K562 (cell line): ENCODE measurements around the gene PRRT2.

Experiments used
- AFF4 ChIP-seq: sonication (generic); formaldehyde crosslinking; IDR thresholded peaks from 2 replicates; pipeline ENCODE4 v1.8.0; 2023; ENCODE audit warnings: mild to moderate bottlenecking, missing genetic modification reagents
- CTCF ChIP-seq, 3 experiments: IDR thresholded peaks in 2 of 3; conservative IDR thresholded peaks in 1 of 3; 2 replicates each; pipeline ENCODE4 v1.5.1; 2011 to 2012; ENCODE audit warnings: low read length in 3 of 3, mild to moderate bottlenecking in 3 of 3, control low read depth in 2 of 3, improper control_type of control experiment in 1 of 3, inconsistent platforms in 1 of 3, low read depth in 1 of 3, mixed read lengths in 1 of 3, moderate library complexity in 1 of 3; ENCODE audit not compliant: insufficient read depth in 2 of 3
- SMC3 ChIP-seq: conservative IDR thresholded peaks from 2 replicates; pipeline ENCODE4 v1.6.1; 2011; ENCODE audit warnings: low read depth, low read length, improper control_type of control experiment; ENCODE audit not compliant: insufficient read depth
- SNAPC5 ChIP-seq: fragments of 250-450 bp; sonication (Bioruptor Pico); IDR thresholded peaks from 2 replicates; pipeline ENCODE4 v1.8.0; 2021; ENCODE audit warnings: moderate library complexity, mild to moderate bottlenecking, inconsistent platforms
- ZHX1 ChIP-seq: fragments of 150-350 bp; conservative IDR thresholded peaks from 2 replicates; pipeline ENCODE4 v1.6.1; 2014; ENCODE audit warnings: low read length
- ZNF274 ChIP-seq: IDR thresholded peaks from 2 replicates; pipeline ENCODE4 v1.6.1; 2011; ENCODE audit warnings: low read depth, mild to moderate bottlenecking, low read length, moderate library complexity, borderline replicate concordance
- ZNF589 ChIP-seq: fragments of 200-800 bp; sonication (Bioruptor generic); IDR thresholded peaks from 2 replicates; pipeline ENCODE4 v1.6.1; 2016; ENCODE audit warnings: low read depth, missing genetic modification characterization, missing compliant biosample characterization
- TF ChIP-seq, protein P1 (sequence below): sonication (generic); formaldehyde crosslinking; IDR thresholded peaks from 2 replicates; pipeline ENCODE4 v1.8.1; 2023; ENCODE audit warnings: mild to moderate bottlenecking, missing genetic modification reagents

DNA sequence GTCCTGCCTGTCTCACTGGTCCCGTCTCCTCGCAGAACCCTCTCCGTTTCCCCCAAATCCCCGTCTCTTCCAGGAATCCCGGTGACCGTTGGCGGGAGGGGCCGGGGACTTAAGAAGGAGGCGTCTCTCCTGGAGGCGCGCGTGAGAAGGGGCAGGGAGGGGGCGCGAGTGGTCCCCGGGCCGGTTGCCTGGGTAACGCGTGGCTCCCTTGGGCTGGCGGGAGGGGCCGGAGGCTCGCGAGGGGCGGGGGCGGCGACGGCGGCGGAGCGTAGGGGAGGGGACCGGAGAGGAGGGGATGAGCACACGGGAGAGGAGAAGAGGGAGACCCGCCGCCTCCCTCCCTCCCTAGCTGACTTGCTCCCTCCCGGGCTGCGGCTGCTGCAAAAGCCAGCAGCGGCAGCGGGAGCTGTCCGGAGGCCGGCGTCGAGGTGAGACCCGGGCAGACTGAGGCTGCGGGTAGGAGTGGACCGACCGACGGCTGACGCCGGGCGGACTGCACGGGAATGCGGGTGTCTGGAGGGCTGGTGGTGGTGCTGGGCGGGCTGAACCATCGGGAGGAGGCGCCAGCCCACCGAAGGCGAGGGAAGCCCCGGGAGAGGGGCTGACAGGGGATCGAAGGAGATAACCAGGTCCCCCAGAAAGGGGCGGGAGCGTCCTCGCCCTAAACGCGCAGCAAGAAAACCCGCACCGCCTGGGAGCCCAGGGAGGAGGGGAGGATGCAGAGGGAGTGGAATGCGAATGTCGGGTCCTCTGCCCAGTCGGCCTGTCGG lies at the start of gene PRRT2:
- TF ChIP-seq CTCF (IDR thresholded peaks at IDR 0.05 in 2 of 3, conservative IDR thresholded peaks at IDR 0.05 in 1 of 3; ENCODE audit: insufficient read depth in 2 of 3, low read depth in 1 of 3, low read length in 3 of 3), result no peak
- no peak for TF ChIP-seq SMC3
- TF ChIP-seq ZNF274, result no peak
- TF ChIP-seq ZNF589 (CRISPR knock-in tag), result no peak
- TF ChIP-seq, protein P1, sequence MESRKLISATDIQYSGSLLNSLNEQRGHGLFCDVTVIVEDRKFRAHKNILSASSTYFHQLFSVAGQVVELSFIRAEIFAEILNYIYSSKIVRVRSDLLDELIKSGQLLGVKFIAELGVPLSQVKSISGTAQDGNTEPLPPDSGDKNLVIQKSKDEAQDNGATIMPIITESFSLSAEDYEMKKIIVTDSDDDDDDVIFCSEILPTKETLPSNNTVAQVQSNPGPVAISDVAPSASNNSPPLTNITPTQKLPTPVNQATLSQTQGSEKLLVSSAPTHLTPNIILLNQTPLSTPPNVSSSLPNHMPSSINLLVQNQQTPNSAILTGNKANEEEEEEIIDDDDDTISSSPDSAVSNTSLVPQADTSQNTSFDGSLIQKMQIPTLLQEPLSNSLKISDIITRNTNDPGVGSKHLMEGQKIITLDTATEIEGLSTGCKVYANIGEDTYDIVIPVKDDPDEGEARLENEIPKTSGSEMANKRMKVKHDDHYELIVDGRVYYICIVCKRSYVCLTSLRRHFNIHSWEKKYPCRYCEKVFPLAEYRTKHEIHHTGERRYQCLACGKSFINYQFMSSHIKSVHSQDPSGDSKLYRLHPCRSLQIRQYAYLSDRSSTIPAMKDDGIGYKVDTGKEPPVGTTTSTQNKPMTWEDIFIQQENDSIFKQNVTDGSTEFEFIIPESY (CRISPR knock-in tag), result no peak
- no peak for TF ChIP-seq AFF4 (CRISPR knock-in tag)
- TF ChIP-seq SNAPC5 (CRISPR knock-in tag), result no peak
- no peak for TF ChIP-seq ZHX1
